MM.1S (cell line): Measurements from ENCODE around the gene PLCH2.

Experiments used
- CTCF ChIP-seq: fragments of 300-600 bp; sonication (generic); IDR thresholded peaks from 2 replicates; pipeline ENCODE4 v1.5.1; 2016; ENCODE audit warnings: antibody characterized with exemption, low read length, mixed read lengths
- EZH2phosphoT487 ChIP-seq: fragments of 300-600 bp; sonication (generic); IDR thresholded peaks from 2 replicates; pipeline ENCODE4 v1.6.1; 2018; ENCODE audit warnings: antibody characterized with exemption, low read length

- TF ChIP-seq CTCF (no peak), EZH2phosphoT487 (no peak)
Observed at GRCh38 chr1:2466958-2467554, 9.0 kb upstream of the PLCH2 start.
